ENCODE data around the gene LSAMP.
"Not testable (repeated sequence)": the region's sequence is repeated elsewhere in the genome, so short reads cannot be mapped to it uniquely, and the experiment has no call there.

LSAMP gene

DNA sequence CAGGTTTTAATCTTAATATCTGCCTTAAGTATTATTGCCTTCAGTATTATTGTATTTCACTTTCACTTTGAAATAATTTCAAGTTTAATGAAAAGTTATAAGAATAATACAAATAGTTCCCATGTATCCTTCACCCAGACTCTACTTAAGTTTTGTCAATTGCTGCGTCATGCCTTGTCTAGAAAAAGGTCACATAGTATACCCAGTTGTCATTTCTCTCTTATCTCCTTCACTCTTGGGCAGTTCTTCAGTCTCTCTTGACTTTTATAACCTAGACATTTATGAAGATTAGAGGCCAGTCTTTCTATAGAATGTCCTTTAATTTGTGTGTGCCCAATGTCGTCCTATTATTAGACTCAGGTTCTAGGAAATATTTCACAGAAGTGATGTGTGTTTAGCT, 367.7 kb downstream of the LSAMP start:
- FAIRE-seq = no peak
- DNase-seq (ENCODE audit: extremely low spot score, insufficient read length, low read depth) = no peak

DNA sequence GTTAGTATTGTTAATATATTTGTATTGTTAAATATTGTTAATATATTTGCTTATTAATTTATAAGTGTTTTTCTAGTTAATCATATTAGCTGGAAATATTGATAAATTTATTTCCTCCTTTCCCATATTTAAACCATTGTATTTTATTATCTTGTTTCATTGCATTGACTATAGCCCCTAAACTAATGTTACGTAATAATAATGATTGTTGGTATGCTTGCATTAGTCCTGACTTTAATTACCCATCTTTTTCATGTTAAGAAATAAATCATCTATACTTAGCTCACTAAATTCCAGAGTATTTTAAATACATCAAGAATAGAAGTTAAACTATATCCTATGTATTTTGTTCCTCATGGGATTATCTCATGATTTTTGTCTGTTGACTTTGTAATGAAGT, 368.2 kb downstream of the LSAMP start:
- FAIRE-seq (no peak), DNase-seq (ENCODE audit: extremely low spot score, insufficient read length, low read depth) (no peak)

DNA sequence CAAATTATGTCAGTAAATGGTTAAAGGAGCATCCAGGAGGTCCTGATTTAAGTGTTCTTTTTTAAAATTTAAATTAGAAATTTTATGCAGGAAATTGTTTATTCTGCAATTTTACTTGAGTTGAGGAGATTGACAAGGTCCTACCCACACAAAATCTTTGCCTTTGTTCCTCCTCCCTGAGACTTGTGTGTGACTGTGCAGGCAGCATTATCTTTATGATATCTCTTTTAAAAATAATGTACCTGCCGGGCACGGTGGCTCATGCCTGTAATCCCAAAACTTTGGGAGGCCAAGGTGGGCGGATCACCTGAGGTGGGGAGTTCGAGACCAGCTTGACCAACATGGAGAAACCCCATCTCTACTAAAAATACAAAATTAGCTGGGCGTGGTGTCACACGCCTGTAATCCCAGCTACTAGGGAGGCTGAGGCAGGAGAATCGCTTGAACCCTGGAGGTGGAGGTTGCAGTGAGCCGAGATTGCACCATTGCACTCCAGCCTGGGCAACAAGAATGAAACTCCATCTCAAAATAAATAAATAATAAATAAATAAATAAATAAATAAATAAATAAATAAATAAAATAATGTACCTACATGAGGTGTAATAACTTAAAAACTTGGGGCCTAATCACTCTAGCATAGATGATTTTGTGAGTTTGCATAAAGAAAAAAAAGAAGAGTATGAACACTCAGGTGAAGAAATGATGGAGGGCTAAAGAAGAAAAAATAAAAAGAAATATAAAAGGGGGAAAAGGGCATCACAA, 374.6 kb downstream of the LSAMP start:
- not testable (repeated sequence) for DNase-seq (ENCODE audit: extremely low spot score, insufficient read length, low read depth); FAIRE-seq

DNA sequence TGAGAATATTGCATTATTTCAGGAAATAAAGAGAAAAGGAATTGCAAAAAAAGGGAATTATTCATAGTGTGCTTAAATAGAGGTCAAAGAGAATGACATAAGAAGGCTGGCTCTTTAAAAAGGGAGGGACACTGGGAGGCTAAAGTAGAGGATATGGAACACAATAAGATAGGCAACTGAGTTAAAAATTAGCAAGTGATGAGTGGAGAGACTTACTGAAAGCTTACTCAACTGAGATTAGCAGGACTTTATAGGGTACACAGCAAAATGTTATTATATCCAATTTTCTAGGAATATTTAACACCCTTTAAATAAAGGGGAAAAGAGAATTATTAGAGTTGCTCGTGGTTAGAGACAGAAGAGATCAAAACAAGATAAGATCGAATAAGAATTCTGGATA, 375.2 kb downstream of the LSAMP start:
- DNase-seq (ENCODE audit: extremely low spot score, insufficient read length, low read depth) (no peak), FAIRE-seq (no peak)

DNA sequence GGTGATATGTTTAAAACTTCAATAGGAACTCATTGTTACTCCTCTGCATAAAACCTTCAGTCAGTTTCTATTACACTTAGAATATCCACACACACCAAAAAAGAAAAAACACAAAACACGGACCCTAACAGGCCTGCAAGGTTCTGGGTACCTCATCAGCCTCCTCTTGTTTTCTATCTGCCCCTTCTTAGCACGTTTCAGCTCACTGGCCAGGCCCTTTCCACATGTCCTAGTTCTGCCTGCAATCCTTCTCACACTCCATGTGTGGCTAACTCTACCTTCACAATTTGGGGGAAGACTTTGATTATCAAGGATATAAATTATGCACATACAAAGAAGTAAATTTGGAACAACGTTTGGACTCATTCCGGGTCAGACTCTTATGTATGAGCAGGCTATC, 376.3 kb downstream of the LSAMP start:
- no peak for DNase-seq (ENCODE audit: extremely low spot score, insufficient read length, low read depth)
- no peak for FAIRE-seq

DNA sequence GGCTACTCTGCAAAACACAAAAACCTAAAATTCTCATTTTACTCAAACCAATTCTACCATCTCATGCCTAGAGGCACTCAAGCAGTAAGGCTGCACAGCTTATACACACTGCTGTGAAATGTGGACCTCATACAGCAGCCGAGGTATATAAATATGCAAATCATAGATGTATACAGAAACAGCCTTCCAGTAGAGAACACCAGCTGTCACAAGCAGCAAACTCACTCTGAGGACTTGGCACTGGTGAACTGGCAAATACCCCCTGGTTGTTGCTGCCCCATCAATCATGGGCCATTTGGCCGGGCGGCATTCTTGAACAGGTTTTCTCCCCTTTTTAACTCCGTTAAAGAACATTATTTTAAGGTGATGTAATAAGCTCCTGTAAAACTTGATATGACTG, 378.0 kb downstream of the LSAMP start:
- no peak for FAIRE-seq
- DNase-seq (ENCODE audit: extremely low spot score, insufficient read length, low read depth) = no peak

DNA sequence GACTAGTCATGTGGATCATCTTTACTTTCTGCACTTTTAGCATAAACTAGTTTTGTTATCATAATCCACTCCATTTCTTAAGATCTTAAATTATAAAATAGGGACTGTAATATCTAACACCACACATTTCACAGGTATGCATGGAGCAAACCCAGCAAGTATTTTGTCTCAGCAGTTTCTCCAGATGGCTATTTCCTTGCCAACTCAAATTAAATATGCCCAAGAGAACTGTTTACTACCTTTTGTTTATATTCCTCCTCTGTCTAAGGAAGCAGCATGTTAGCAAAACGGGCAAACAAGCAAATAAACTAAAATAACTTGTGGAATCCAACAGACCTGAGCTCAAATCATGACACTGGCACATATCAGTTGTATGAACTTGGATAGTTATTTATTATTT, 379.8 kb downstream of the LSAMP start:
- no peak for FAIRE-seq
- DNase-seq (ENCODE audit: extremely low spot score, insufficient read length, low read depth) = no peak

DNA sequence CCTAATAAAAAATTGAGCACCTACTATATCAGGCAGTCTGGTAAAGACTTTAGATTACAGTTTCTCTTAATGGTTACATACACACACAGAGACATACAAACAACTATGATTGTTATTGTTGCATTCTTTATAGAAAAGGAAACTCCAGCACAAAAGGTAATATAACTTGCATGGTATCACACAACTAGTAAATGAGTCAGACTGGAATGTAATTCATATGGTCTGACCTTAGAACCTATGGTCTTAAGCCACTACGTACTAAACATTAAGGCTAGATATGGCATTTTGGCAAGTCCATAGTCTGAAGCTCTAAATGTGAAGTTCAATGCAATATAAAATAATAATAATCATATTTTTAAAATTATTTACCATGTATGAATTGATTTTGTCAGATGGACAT, 380.6 kb downstream of the LSAMP start:
- FAIRE-seq (no peak), DNase-seq (ENCODE audit: extremely low spot score, insufficient read length, low read depth) (no peak)

DNA sequence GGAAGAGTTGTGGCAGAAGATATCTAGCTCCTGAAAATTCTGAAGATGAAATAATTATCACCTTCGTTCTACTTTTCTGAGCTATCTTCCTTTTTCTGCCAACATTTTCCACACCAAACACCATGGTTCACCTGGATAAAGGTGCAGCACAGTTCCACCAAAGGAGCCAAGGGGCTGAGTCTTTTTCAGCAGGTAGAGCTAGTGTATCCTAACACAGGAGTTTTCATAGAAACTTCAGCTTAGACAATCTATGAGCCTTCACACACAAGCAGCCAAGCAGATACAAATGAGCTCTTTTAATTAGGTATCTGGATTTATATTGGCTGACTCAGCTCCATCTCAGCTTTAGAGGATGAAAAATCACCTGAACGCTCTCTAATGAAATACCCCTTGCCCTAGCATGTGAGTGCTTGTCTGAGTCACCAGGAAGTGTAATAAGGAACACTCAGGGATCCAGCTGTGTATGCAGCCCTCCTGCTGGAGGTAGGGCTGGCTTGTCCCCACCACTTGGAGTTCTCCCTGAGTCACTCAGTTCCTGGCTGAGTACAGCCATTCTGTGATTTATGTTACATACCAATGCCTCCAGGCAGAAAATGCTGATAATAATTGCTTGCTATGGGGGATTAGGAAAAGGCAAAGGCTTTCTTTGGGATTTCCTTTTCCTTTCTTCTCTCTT, 385.7 kb downstream of the LSAMP start:
- DNase-seq (ENCODE audit: extremely low spot score, insufficient read length, low read depth) (no peak), FAIRE-seq (no peak)

DNA sequence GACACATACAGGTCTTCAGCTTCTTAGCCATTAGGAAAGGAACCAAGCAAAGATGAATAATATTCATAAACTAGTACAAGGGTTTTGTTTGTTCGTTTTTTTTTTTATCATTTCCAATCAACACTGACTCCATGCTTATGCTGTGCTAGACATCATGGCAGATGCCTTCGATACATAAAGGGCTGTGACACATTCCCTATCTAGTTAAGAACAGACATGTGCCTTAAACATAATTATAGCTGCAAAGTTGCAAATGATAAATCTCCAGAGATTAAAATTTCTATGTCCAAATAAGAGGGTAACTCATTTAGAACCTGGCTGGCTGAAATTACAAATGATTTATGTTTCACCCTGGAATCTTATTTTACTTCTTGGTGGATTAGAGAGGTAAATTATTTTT, 386.4 kb downstream of the LSAMP start:
- no peak for DNase-seq (ENCODE audit: extremely low spot score, insufficient read length, low read depth)
- FAIRE-seq = no peak

DNA sequence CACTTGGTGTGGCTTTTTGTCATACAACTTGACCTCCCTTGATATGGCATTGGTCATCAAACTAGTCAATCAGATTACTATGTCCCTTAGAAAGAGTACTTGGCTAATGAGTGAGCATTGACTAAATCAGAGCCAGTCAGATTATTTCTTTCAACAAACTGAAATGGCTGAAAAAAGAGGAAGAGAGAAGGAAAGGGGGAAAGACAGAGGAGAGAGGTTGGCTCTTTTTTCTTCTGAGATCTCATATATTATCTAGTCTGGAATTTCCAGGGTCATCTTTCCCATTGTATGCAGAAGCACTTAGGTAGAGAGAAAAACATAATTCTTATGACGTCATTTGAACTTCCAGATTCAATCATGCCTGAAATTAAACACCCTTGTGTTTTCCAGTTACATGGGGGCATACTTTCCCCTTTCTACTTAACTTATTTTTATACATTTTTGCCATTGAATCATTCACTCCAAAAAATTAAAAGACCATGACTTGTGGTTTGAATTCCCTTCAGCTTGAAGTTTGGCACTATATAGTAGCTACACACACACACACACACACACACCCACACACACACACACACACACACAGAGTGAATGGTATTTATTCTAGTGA, 387.8 kb downstream of the LSAMP start:
- peak; percentile 45 for FAIRE-seq
- DNase-seq (ENCODE audit: extremely low spot score, insufficient read length, low read depth) = no peak

DNA sequence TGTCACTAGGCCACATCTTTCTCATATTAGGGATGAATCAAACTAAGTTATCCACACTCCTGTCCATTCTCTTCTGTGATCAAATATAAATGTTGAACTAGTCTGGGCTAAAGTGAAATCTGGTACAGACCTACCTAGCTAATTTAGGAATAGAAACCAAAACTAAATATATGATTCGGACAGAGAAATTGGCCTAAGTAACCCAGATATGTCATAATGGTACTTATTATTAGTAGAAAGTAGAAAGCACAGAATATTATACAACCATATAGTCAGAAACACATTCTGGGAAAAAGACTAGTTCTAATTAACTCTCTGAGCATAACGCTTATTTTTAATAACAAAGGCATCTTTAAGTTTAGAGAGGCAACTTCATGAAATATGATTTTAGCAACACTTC, 389.0 kb downstream of the LSAMP start:
- DNase-seq (ENCODE audit: extremely low spot score, insufficient read length, low read depth) (no peak), FAIRE-seq (peak; percentile 35)

DNA sequence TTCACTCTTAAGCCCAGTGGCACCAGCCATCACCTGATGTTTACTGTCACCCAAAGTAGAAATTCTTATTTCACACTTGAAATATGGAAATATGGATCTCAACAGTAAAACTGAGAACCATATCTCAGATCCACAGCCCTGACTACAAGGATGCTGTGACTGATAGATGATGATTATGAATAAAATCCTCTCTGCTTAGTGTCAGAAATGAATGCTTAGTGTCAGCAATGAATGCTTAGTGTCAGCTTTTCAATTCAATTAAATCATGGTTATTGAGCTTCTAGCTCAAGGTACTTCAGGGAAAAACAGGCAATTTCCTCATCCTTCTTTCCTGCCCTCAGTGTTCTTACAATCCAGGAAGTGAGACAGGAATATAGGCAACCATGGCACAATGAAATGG, 392.3 kb downstream of the LSAMP start:
- FAIRE-seq (no peak), DNase-seq (ENCODE audit: extremely low spot score, insufficient read length, low read depth) (no peak)

DNA sequence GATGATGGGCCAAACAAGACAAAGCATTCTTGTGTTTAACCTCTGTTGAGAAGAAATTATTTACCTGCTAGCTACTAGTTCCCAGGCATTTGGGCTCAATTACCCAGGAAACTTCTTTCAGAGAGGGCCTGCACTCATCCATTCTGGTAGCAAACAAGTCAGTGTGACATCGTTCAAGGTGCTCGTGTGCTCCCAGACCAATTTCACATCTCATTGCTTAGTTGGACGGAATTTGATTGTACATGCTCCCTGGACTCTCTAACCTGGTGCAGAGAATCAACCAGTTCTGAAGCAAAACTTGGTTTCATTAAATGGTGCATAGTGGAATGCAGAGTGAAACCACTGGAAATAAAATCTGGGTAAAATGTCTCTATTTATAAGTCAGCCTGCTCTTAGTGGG, 392.7 kb downstream of the LSAMP start:
- no peak for DNase-seq (ENCODE audit: extremely low spot score, insufficient read length, low read depth)
- FAIRE-seq = no peak

DNA sequence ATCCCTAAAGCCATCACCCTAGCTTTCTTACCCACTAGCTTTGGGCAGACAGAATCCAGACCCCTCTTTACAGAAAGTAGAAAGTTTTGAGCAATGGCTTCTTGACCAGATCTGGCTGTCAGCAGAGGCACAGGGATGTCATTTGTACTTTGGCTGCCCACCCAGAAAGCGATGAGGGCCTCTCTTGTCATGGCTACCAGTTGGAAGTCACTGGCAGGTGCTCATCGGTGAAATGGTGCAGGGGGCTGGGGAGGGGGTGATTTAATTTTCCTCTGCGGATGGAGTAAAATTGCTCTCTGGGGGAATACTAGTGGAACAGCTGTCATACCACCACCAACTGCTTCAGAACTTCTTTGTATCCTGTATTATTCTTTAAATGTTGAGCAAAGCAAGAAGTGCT, 393.7 kb downstream of the LSAMP start:
- DNase-seq (ENCODE audit: extremely low spot score, insufficient read length, low read depth) = no peak
- FAIRE-seq = no peak

DNA sequence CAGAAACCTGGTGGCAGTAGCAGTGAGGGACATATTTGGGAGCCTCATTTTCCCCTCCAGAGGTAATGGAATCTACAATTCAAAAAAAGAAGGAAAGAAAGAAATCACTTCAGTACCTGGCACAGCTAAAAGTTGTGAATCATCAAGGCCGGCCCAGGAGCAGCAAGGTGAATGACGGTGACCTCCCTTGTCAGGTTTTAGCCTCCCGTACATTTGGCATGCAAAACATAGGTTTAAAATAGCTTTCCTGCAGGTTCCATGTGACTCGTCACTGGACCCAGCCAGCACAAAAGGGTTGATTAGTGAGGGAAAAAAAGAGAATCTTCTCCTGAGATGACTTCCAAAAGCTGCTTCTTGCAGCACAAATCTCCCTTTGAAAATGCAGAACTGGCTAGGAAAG, 394.2 kb downstream of the LSAMP start:
- FAIRE-seq = peak; percentile 47

DNA sequence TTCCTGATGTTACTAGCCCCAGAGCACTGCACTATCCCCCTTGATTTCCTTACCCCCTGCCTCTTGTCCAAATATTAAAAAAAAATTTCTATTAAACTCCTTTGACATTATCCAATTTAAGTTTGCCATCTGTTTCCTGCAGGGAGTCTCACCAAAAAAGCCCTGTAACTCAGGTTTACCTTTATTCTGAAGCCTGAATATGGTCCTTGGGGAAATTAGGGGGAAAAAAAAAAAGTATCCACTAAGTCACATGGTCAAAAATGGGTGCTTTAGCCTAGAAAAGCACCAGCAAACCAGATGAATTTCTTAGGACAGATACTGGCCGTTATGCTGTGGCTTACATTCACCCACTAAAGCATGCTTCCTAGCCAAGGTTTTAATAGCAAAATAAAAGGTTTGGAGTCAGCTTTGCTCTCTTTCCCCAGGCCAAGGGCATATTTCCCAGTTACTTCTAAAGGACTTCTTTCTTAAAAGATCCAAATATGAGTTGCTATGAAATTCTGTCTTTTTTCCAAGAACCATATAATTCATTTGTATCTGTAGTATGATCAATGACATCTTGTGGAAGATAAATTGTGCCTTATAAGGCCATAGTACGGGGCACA, 394.9 kb downstream of the LSAMP start:
- no peak for DNase-seq (ENCODE audit: extremely low spot score, insufficient read length, low read depth)
- no peak for FAIRE-seq

More for the DNA sequence above, 394.2 kb downstream of the LSAMP start:
- DNase-seq (ENCODE audit: extremely low spot score, insufficient read length, low read depth) = no peak

DNA sequence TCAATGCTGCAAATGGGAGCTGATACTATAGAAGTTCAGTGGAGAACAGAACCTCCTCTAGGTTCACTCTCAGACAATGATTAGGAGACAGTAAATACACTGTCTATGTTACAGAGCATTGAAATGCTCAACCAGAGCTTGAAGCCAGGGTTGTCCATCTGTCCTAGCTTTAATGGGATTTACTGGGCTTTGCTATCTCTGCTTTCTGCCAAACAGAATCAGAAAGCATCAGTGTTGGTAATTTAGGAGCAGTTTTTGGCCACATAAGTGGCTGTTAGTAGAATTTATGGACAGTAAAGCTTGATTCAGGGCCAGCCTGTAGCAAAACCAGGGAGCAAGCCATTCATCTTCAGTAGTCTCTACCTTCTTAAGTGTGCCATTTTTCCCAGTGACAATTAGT, 396.3 kb downstream of the LSAMP start:
- DNase-seq (ENCODE audit: extremely low spot score, insufficient read length, low read depth) (no peak), FAIRE-seq (no peak)

DNA sequence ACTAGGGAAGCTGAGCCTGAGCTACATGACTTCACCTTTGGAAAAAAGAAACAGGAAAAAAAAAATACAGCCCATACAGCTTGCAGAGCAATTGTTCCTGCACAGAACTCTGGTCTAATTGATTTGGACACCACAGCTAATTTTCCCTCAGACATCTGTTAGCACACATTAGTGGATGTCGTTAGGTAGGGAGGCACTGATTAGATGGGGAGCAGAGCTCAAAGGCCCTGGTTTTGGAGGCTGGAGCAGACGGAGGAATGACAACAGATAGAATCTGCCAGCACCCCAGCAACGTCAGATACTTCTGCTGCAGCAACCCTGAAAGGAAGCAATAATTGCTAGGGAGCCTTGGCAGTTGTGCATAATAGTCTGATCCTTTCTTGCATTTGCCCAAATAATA, 398.9 kb downstream of the LSAMP start:
- FAIRE-seq (no peak), DNase-seq (ENCODE audit: extremely low spot score, insufficient read length, low read depth) (no peak)

DNA sequence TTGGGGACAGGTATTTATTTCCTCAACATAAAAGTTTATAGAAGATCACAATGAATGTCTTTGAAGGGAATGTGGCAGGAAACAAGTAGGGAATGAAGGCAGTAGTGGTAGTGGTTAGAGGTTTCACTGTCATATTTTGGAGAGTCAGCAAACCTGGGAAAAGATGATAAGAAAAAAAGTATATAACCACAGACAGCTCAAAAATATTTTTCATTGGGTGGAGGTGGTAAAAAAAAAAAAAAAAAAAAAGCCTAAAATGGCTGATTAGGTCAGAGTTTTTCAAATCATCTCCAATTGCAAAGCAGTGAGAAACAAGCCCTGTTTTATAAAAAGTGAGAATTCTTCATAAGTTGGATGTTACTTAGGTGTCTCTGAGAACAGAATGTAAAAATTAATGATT, 400.0 kb downstream of the LSAMP start:
- FAIRE-seq (no peak), DNase-seq (ENCODE audit: extremely low spot score, insufficient read length, low read depth) (no peak)

DNA sequence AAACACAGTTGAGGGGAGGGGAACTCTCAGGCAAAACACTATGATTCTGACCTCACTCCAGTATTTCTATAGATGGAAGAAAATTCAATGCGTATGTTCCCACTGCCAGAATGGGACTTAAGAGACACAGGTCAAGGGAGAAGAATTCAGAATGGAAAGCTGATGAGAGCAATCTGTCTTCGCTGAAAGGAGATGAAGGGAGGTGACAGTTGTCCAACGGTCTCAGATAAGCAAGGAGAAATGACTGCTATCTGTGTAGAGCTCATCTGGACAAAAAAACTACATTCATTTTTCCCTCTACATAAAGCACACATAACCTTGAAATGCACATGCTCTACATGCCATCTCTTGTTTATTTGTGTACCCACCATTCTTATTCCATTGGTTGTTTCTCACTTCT, 405.1 kb downstream of the LSAMP start:
- no peak for DNase-seq (ENCODE audit: extremely low spot score, insufficient read length, low read depth)
- no peak for FAIRE-seq
